DMS79 (cell line): ENCODE results near the gene CCDC78.

Experiments
- DNase-seq: peaks from one replicate; lab custom pipeline; 2025; lab: John Stamatoyannopoulos, UW

The CCDC78 gene

GRCh38 chr16:736936-737481 lies 10.8 kb upstream of the CCDC78 start:
- no peak for DNase-seq

DNA sequence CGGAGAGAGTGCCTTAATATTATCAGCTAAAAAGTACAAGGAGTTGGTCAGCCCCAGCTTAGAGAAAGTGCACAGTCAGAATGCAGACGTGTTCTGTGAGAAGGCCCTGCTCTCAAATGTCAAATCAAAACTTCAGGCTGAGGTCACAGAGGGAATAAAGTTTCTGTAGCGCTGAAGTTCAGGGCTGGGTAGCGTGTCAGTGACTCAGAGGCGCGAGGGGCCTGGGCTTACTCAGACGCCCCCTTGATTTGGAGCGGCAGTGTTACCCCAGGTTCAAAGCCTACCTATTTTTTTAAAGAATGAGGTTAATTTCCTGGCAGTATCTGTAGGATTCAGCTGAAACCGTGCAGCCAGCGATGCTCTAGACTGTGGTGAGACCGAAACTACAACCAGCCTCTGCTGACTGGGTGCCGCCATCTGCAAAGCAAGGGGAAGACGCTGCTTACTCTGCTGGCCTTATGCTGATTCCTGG lies 9.8 kb upstream of the CCDC78 start:
- DNase-seq: no peak

DNA sequence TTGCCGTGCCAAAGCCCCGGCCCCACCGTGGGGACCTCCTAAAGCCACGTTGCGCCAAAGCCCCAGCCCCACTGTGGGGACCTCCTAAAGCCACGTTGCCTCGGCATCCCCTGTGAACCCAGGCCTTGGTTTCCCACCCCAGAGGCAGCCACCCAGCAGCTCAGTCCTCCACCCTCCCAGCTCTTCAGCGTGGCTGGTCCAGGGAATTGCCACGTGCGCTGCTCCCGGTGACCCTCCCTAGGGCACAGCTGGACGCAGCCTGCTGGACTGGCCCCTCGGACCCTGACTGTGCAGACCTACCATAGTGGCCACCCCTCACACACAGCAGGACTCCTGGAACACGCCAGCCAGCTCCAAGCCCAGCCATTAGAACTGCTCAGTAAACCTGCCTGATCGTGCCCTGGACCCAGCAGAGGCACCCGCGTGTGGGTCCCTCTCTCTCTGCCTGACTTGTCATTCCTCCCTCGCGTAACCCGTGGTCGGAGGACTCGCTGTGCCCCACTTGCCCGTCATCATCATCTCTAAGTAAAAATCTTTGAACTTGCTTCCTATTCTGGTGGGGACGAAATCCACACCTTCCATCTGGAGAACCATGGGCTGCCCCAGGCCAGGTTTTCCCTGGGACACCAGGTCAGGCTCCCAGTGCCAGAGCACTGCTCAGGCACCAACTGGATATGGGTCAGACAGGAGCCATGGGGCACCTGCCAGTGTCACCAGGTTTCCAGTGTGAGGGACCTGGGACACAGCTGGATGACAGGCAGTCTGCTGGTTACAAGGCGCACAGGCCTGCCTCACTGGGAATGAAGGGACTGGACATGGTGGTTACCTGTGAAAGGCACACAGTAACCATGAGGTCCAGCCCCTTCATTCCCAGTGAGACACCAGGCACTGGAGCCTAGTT lies 9.0 kb upstream of the CCDC78 start:
- DNase-seq: no peak

- no peak for DNase-seq
Measured at GRCh38 chr16:734208-734980, 8.2 kb upstream of the CCDC78 start.

DNA sequence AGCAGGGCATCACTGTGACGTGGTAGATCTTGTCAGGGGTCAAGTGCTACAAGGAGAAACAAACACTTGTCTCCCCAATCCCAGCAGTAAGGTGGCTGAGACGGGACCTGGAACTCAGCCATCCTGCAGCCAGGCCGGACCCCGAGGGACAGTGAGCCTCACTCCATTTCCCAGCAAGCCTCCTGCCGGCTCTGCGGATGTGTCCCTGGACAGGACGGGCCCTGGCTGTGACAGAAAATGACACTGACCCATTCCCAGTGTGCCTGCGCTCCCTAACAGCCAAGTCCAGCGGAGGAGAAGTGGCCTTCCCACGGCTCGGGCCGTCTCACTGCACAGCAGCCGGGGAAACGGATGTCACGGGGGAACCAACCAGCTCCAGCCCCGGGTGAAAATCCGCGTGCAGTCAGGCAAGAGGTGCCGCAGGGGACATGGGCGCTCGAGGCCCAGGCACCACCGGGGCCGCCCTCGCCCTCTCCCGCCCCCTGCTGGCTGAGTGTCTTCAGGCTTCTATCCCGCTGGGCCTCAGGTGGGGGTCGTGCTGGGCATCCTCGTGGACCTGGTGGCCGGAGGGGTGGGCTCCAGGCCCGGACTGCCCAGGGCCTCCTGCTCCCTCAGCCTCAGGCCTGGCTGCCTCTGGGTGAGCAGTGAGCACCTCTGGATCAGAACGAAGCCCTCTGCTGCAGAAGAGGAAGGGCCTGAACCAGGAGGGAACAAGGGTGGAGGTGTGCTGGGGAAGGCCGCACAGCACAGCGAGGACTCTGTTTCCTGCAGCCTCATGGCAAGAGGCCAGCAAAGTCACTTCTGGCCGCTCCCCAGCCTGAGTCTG lies 7.4 kb upstream of the CCDC78 start:
- no peak for DNase-seq

DNA sequence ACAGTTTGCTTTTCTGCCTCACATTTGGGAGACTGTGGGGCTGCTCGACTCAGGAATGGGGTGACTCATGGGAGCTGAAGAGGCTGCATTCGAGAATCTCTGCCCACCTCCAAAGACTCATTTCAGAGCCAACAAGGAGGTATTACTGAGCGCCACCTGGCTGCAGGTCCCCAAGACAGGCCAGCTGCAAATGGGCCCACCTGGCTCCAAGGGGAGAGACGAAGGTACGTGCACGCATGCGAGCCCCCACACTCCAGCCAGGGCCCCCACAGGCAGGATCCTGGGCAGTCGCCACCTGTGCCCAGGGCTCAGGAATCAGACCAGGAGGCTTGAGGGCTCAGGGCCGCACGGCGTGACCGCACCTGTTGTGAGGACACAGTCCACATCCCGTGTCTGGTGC lies 6.7 kb upstream of the CCDC78 start:
- no peak for DNase-seq

GRCh38 chr16:732332-732731 lies 6.1 kb upstream of the CCDC78 start:
- no peak for DNase-seq

- no peak for DNase-seq
Measured at GRCh38 chr16:730666-731509, 4.6 kb upstream of the CCDC78 start.

GRCh38 chr16:729768-730665 lies 3.8 kb upstream of the CCDC78 start:
- DNase-seq: no peak

DNA sequence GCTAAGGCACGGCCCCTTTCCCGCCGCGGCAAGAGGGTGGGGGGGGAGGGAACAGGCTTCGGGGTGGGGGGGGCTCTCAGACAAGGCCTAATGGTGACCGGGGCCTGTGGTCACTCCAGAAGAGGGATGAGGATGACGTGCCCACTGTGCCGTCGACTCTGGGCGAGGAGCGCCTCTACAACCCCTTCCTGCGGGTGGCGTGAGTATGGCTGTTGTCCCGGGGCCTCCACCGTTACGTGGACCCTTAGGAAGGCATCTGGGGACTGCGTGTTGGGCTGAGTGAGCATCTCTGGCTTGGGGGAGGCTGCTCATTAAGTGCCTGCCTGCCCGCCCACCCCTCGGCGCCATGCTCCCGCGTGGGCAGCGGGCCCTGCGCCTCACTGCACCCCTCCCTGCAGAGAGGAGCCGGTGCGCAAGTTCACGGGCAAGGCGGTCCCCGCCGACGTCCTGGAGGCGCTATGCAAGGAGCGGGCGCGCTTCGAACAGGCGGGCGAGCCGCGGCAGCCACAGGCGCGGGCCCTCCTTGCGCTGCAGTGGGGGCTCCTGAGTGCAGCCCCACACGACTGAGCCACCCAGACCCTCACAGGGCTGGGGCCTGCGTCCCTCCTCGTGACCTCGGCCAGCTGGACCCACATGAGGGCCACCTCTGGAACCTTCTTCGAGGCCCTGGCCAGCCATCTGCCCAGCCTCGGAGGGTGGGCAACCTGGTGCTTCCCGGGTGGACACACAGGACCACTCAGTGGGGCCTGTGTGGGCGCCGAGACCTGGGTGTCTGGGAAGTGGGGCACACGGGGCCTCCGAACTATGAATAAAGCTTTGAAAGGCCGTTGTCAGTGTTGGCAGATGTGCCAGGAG lies 2.9 kb upstream of the CCDC78 start:
- no peak for DNase-seq

- no peak for DNase-seq
Measured at GRCh38 chr16:728131-728889, 2.1 kb upstream of the CCDC78 start.

DNA sequence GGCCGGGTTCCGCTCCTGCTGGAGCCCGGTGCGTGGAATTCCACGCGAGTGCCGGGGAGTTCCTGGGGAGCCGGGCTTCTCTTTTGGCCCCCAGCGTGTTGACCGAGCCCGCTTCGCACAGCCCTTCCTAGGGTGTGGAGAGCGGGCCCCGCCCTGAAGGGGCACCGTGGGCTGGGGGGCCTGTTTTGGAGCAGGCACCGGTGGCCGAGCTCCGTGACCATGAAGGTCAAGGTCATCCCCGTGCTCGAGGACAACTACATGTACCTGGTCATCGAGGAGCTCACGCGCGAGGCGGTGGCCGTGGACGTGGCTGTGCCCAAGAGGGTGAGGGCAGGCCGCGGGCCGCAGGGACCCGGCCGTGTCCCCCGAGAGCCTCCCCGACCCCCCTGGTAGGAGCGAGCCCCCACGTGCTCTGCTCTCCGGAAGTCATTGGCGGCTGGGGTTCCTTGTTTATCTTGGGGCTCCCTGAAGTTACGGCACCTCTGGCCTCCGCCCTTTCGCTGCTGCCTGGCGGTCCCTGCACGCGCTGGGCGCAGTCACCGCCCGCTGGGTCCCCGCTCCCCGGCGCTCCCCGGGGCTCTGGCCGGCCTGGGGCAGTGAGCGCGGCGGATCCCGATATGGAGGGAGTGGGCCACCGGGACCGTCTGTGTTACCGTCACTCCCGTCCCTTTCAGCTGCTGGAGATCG lies 1.2 kb upstream of the CCDC78 start:
- DNase-seq: no peak

- no peak for DNase-seq
Measured at GRCh38 chr16:726188-726437, 130 bp downstream of the CCDC78 start.

- DNase-seq: no peak
Measured at GRCh38 chr16:725463-726187, 618 bp downstream of the CCDC78 start.

- DNase-seq: no peak
Measured at GRCh38 chr16:725041-725376, 1.2 kb downstream of the CCDC78 start.

GRCh38 chr16:724188-725040 lies 1.8 kb downstream of the CCDC78 start:
- DNase-seq: no peak
